OCI-LY3 (cell line): ENCODE data around the gene EXOC4.

Source experiments
- H2AFZ ChIP-seq: fragments of 200-600, 300-600 bp; shearing (Covaris generic); 2 replicates; pipeline ENCODE4 v1.6.0; 2014; ENCODE audit warnings: antibody characterized with exemption, low read depth, low read length
- H3K27ac ChIP-seq: fragments of 200-600, 300-600 bp; sonication (generic); 2 replicates; pipeline ENCODE4 v1.5.1; 2014; ENCODE audit warnings: mild to moderate bottlenecking, low read length, moderate library complexity, mixed read lengths
- H3K27me3 ChIP-seq: fragments of 200-600, 300-600 bp; sonication (generic); 2 replicates; pipeline ENCODE4 v1.6.1; 2014; ENCODE audit warnings: low read depth, low read length, mixed read lengths
- H3K36me3 ChIP-seq: fragments of 200-600, 300-600 bp; sonication (generic); replicated peaks from 2 replicates; pipeline ENCODE3; 2014; ENCODE audit warnings: low read depth, low read length, mixed read lengths
- H3K4me1 ChIP-seq: fragments of 300-600, 200-600 bp; sonication (generic); 2 replicates; pipeline ENCODE4 v1.6.1; 2014; ENCODE audit warnings: low read length, mixed read lengths
- H3K4me2 ChIP-seq: fragments of 200-600, 300-600 bp; sonication (generic); 2 replicates; pipeline ENCODE4 v1.6.1; 2014; ENCODE audit warnings: low read length, mixed read lengths
- H3K4me3 ChIP-seq: fragments of 300-600, 200-600 bp; sonication (generic); 2 replicates; pipeline ENCODE4 v1.5.1; 2014; ENCODE audit warnings: antibody characterized with exemption, mild to moderate bottlenecking, low read length, moderate library complexity
- H3K79me2 ChIP-seq: fragments of 300-600, 200-600 bp; shearing (Covaris generic); 2 replicates; pipeline ENCODE4 v1.6.1; 2014; ENCODE audit warnings: mild to moderate bottlenecking, low read length, mixed read lengths
- H3K9ac ChIP-seq: fragments of 300-600, 200-600 bp; shearing (Covaris generic); 2 replicates; pipeline ENCODE4 v1.6.0; 2014; ENCODE audit warnings: mild to moderate bottlenecking, low read length, moderate library complexity
- H3K9me3 ChIP-seq: fragments of 200-600, 300-600 bp; shearing (Covaris generic); 2 replicates; pipeline ENCODE4 v1.6.1; 2014; ENCODE audit warnings: low read length, mixed read lengths; ENCODE audit not compliant: insufficient read depth
- H4K20me1 ChIP-seq: fragments of 200-600, 300-600 bp; sonication (generic); 2 replicates; pipeline ENCODE4 v1.6.1; 2016; ENCODE audit warnings: low read length, mixed read lengths; ENCODE audit not compliant: insufficient read depth
- EZH2phosphoT487 ChIP-seq: fragments of 200-600 bp; shearing (Covaris generic); IDR thresholded peaks from 2 replicates; pipeline ENCODE4 v1.6.1; 2018; ENCODE audit warnings: antibody characterized with exemption, mixed run types, low read depth
- TF ChIP-seq, protein P1 (sequence below): fragments of 200-600, 300-600 bp; sonication (generic); IDR thresholded peaks from 2 replicates; pipeline ENCODE4 v1.5.1; 2014; ENCODE audit warnings: antibody characterized with exemption, low read length, low read depth

The EXOC4 gene

DNA sequence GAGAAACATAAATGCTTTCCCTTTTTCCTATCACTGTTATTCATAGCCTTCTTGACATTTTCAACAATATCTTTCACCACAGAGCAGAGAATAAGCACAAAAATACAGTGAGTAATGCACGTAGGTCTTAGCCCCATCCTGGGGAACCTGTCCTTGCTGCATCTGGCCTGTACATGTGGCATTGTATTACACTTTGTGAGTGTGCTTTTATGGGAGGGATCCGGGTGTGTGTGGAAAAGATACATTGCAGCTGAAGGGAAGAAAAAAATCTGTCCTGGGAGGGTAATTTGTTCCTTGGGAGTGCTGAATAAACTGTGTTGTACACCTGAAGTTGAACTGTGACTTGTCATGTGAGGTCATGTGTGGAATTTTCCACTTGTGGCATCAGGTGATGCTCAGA, 451.6 kb downstream of the EXOC4 start:
- H3K4me1 ChIP-seq, result no peaks in the 10 kb centered on the region
- H3K4me3 ChIP-seq, result no peak overlapping the region
- H3K9me3 ChIP-seq, result no peaks in the 10 kb centered on the region
- H3K36me3 ChIP-seq, result no peaks in the 10 kb centered on the region
- H3K27ac ChIP-seq, result no peak overlapping the region
- no peaks in the 10 kb centered on the region for H3K79me2 ChIP-seq
- no peaks in the 10 kb centered on the region for H3K27me3 ChIP-seq
- H4K20me1 ChIP-seq, result no peaks in the 10 kb centered on the region
- H3K4me2 ChIP-seq, result no peak overlapping the region
- no peak overlapping the region for H3K9ac ChIP-seq
- TF ChIP-seq EZH2phosphoT487, result no peak
- TF ChIP-seq, protein P1, sequence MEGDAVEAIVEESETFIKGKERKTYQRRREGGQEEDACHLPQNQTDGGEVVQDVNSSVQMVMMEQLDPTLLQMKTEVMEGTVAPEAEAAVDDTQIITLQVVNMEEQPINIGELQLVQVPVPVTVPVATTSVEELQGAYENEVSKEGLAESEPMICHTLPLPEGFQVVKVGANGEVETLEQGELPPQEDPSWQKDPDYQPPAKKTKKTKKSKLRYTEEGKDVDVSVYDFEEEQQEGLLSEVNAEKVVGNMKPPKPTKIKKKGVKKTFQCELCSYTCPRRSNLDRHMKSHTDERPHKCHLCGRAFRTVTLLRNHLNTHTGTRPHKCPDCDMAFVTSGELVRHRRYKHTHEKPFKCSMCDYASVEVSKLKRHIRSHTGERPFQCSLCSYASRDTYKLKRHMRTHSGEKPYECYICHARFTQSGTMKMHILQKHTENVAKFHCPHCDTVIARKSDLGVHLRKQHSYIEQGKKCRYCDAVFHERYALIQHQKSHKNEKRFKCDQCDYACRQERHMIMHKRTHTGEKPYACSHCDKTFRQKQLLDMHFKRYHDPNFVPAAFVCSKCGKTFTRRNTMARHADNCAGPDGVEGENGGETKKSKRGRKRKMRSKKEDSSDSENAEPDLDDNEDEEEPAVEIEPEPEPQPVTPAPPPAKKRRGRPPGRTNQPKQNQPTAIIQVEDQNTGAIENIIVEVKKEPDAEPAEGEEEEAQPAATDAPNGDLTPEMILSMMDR, result no peak
- no peak overlapping the region for H2AFZ ChIP-seq

DNA sequence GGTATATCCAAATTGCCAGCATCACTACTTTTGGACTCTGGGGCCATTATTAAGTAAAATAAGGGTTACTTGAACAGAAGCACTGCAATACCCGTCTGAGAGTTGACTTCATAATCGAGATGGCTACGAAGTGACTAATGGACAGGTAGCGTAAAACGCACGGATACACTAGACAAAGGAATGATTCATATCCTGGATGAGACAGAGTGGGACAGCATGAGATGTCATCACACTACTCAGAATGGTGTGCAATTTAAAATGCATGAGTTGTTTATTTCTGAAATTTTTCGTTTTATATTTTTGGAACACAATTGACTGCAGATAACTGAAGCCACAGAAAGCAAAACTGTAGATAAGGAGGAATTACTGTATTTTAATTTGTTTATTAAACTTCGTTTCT, 452.7 kb downstream of the EXOC4 start:
- Histone ChIP-seq H3K4me1 (no peaks in the 10 kb centered on the region), H3K79me2 (no peaks in the 10 kb centered on the region), H3K27me3 (no peaks in the 10 kb centered on the region), H3K4me2 (no peak overlapping the region), H2AFZ (no peak overlapping the region), H4K20me1 (no peaks in the 10 kb centered on the region), H3K36me3 (no peaks in the 10 kb centered on the region), H3K27ac (no peak overlapping the region), H3K9ac (no peak overlapping the region), H3K4me3 (no peak overlapping the region), H3K9me3 (no peaks in the 10 kb centered on the region)
- no peak for TF ChIP-seq EZH2phosphoT487
- TF ChIP-seq, protein P1, result no peak

DNA sequence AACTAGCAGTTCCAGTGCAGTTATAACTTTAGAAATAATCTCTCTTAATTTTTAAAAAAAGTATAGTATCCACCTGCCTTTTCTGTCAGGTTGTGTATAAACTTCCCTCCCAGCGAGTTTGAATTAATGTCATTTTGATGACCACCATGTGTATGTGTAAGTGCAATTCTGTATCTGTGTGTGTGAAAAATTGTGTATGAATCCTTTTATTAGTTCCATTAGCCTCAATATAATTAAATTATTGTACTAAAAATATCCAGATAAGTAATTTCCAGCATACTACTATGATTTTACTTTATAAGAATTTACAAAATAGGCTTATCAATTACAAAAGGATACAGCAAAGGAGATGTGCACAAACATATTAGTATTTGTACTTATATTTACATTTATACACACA, 453.1 kb downstream of the EXOC4 start:
- Histone ChIP-seq H3K27ac (no peak overlapping the region), H3K36me3 (no peaks in the 10 kb centered on the region), H3K27me3 (no peaks in the 10 kb centered on the region), H4K20me1 (no peaks in the 10 kb centered on the region), H3K9me3 (no peaks in the 10 kb centered on the region), H3K79me2 (no peaks in the 10 kb centered on the region), H3K9ac (no peak overlapping the region), H3K4me3 (no peak overlapping the region), H2AFZ (no peak overlapping the region), H3K4me1 (no peaks in the 10 kb centered on the region), H3K4me2 (no peak overlapping the region)
- TF ChIP-seq EZH2phosphoT487, result no peak
- TF ChIP-seq, protein P1, result no peak

DNA sequence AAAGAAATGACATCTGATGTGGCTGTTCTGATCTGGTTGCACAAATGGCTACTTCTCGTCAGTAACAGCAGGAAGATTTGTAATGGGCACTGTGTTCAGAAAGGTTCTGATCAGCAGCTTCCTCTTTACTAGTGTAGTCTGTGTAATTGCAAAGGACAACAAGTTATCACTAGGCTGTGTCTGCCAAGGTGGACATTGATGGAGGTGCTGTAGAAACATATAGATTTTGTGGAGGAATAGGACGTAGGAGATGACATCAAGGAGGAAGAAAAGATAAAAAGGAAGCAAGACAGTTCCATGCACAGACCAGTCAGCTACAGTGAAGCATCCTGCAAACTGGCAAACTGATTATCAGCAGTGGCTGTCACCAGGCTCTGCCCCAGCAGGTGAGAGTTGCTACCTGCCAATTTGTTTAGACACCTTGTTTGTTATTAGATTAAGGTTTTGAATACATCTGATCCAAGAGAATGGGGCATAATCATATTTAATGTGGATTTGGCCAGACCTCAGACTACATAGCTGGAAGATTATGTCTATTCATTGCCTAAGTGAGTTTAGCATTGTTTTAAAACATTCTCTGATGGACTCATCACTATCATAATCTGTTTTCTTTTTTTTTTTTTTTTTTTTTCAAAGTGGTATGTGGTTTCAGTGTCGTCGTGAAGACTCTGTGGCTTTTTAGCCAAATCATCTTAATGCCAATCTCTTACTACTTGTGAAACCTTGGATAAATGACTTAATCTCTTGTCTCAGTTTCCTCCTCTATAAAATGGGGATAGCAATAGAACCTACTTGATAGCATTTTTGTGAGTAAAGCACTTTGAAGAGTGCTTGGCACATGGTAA, 456.4 kb downstream of the EXOC4 start:
- H3K4me3 ChIP-seq, result no peak overlapping the region
- H3K36me3 ChIP-seq, result no peaks in the 10 kb centered on the region
- H3K9ac ChIP-seq, result no peak overlapping the region
- no peak for TF ChIP-seq EZH2phosphoT487
- TF ChIP-seq, protein P1, result no peak
- no peaks in the 10 kb centered on the region for H3K9me3 ChIP-seq
- no peaks in the 10 kb centered on the region for H4K20me1 ChIP-seq
- no peak overlapping the region for H2AFZ ChIP-seq
- no peaks in the 10 kb centered on the region for H3K4me1 ChIP-seq
- H3K27ac ChIP-seq, result no peak overlapping the region
- no peaks in the 10 kb centered on the region for H3K79me2 ChIP-seq
- no peak overlapping the region for H3K4me2 ChIP-seq
- H3K27me3 ChIP-seq, result no peaks in the 10 kb centered on the region
